HG02588 (cell line): ENCODE data around the gene LRRC75A.
"Not testable (repeated sequence)": the region's sequence is repeated elsewhere in the genome, so short reads cannot be mapped to it uniquely, and the experiment has no call there.

Experiments
- ATAC-seq: cut with Tn5 transposase; IDR thresholded peaks from one replicate; pipeline ENCODE4 v1.9.1; 2021; ENCODE audit warnings: mild to moderate bottlenecking, moderate library complexity; ENCODE audit not compliant: unreplicated experiment

The LRRC75A gene

DNA sequence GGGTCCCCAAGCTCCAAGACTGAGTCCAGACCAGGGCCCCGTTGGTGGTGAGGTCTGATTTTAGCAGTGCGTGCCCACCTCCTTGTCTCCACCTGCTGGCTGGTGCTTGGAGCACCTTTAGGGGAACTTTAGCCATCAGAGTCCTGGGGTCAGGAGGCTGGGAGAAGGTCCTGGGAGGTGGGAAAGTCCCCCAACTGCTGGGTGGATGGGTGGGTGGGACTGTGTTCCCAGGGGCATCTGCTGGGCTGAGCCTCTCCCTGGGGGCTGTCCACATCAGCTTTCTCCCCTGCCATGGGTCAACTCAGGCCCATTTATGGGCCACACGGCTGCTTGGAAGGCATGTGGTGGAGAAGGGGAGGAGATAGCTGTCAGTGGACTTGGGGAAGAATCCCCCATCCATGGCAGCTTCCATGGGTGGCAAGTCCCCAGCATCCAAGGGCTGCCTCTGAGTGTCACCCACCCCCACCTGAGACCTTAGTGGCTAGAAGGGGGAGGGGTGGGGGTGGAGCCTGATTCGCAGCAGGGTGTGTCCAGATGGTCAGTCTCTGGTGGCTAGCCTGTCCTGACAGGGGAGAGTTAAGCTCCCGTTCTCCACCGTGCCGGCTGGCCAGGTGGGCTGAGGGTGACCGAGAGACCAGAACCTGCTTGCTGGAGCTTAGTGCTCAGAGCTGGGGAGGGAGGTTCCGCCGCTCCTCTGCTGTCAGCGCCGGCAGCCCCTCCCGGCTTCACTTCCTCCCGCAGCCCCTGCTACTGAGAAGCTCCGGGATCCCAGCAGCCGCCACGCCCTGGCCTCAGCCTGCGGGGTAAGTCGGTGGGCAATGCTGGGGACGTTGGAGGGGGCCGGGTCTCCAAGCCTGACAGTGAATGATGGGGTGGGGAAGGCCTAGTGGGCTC is 76.7 kb downstream of the LRRC75A start, which contains the start of gene TRPV2:
TSS of gene TRPV2 (plus strand) at position 541 of the 894 bp plus-strand sequence. CDS start 2,098 bp downstream, outside the sequence.
- ATAC-seq, result peak; percentile 35

DNA sequence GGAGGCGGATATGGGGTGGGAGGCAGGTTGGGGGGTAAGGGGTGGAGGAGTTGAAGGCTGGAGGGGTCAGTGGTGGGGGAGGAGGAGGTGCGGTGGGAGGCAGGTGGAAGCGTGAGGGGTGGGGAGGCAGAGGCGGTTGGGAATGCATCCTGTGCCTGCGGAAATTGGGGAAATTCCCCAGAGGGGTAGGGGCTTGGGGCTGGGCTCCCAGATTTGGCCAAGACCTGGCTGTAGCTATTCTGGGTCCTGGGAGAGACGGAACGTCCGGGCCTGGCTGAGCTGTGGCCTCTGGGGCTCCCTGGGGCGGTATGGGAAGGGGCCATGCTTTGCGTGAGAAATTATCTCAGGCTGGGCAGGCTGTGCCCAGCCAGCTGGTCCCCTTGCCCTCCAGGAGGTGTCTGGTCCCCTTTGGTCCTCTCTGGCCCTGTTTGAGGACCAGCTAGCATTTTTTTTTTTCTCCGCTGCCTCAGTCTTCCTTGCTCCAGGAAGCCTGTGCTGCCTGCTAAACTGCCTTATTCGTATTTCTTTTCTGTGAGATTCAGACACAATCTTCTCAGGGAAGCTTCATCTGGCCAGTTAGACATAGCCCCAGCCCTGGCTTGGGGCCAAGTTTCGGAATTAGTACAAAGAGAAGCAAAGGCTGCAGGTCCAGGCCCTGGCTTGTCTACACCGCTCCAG is 83.9 kb downstream of the LRRC75A start:
- peak; percentile 79 for ATAC-seq

DNA sequence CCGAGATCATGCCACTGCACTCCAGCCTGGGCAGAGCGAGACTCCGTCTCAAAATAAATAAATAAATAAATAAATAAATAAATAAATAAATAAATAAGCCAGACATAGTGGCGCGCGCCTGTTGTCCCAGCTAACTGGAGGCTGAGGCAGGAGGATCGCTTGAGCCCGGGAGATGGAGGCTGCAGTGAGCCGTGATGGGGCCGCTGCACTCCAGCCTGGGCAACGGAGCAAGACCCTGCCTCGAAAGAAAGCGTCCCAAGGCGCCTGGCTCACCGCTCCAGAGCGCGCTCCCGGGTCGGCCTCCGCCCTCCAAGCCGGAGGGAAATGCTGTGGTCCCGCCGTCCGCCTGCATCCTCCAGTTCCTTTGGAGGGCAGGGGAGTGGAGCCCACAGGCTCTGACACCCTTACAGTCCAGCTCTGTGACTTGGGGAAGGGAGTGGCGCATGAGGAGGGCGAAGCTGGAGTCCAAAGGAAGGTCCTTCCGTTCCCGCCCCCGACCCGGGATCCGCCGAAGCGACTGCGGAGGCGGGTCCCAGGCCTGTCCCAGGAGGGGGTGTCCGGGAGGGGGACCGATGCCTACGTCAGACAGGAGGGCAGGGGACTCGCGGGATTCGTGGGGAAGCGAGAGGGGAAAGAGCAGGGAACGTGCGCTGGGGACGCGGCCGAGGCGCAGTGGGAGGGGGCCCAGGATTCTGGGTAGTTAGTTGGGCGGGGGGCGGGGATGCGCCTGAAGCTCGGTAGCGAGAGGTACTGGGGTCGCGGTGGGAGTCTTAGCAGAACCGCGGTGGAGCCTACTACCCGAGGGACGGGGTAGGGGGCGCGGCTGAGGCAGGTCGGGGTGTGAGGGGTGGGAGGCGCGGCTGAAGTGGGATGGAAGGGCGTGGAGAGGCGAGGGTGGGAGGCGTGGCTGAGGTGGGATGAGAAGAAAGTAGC is 85.0 kb downstream of the LRRC75A start:
- no peak for ATAC-seq

DNA sequence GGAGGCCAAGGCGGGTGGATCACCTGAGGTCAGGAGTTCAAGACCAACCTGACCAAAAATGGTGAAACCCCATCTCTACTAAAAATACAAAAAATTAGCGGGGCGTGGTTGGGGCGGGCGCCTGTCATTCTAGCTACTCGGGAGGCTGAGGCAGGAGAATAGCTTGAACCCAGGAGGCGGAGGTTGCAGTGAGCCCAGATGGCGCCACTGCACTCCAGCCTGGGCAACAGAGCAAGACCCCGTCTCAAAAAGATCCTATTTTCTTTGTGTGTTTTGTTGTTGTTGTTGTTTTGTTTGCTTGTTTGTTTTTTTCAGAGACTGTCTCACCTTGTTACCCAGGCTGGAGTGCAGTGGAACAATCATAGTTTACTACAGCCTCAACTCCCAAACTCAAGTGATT is 88.1 kb downstream of the LRRC75A start:
- ATAC-seq, result not testable (repeated sequence)

DNA sequence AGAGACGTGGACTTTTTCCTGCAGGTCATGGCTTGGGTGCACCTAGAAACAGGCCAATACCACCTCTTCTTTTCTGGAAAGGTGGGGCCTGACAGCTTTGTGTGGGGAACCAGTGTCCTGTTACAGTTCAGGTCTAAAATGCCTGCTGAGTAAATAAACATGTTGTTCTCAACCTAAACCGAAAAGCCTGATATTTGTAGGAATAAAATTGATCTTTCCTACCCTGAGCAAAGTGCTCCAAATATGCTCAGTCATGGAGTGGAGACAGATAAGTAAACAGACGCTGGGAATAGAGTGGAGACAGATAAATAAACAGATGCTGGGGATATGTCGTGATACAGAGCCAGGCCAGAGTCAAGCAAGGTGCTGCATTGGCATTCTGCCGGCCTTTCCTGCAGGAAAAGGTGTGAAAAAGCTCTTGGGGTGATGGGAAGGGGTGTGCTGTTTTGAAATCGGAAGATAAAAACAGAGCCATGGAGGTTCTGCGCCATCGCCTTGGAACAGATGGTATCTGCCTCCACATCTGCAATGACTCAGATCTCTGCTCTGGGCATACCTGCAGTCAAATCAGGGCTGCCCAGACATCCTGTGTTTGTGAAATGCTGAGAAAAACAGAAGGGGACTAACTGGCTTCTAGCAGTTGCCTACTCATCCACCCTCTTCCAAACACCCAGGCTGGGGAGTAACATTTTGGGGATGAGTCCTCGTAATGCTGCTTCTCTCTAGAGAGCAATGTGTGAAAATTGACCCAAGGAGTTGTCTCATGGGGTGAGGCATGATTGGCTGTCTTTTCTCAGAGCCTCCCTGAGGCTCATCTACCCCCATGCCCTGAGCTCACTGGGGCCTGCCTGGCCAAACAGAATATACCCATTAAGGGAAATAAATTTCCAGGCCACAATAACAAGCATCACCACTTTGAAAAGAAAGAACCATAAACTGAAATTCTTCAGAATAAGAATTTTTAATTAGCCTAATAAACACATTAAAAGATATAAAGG is 93.4 kb downstream of the LRRC75A start:
- peak; percentile 51 for ATAC-seq

DNA sequence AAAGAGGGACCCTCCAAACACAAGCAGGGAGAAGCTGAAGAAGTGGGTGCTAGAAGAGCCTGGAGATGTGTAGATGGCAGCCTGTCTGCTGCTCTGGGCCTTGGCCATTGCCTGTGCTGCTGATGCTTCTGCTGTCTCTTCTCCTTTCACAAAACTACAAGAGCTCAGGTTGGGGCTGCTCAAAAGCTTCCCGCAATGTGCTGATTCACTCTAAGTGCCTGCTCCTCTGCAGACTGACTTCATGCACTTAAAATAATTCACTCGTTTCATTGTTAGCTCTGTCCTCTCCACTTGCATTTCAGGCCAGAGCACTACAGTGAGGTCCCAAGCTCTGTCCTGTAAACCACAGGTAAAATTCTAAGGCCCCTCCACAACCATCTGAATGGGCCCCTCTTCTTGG is 95.3 kb downstream of the LRRC75A start:
- not testable (repeated sequence) for ATAC-seq

DNA sequence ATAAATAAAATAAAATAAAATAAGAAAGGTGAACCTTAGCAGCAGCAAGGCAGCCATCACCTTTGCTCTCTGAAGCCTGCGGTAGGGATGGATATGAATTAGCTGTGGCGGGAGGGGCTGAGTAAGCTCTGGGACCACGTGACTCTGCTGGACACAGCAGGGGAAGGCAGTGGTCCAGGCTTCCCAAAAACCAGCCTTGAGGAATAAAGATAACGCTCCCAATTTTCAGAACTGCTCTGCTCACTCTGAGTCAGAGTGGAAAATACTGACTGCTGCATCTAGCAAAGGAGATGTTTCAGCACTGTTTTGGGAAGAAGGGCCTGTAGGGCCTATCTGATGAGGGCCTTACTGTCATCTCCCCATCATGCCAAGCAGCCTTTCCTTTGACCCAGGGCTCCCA is 96.1 kb downstream of the LRRC75A start:
- not testable (repeated sequence) for ATAC-seq

DNA sequence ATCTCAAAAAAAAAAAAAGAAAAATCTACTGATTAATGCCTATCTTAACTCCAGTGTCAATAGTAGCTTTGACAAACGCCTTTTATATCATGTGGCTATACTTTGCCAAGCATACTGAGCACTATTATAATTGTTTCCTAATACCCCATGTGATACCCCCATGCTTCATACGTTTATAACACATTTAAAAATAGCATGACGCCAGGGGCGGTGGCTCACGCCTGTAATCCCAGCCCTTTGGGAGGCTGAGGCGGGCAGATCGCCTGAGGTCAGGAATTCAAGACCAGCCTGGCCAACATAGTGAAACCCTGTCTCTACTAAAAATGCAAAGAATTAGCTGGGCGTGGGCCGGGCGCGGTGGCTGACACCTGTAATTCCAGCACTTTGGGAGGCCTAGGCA is 99.5 kb downstream of the LRRC75A start:
- ATAC-seq, result not testable (repeated sequence)
